ENCODE measurements around the gene EMCN. TPM values are rescaled to one million over a fixed set of nuclear protein-coding genes. Genes with fewer than 3 reads are reported as not detected.

EMCN gene
- total and polyA plus RNA-seq, 2 of the 8 experiments (the other 6 are each of a cell fraction or from before 2014, with no cell fraction given): not detected

- TF ChIP-seq CHD7 (IDR thresholded peaks at IDR 0.05; ENCODE audit: insufficient replicate concordance, low read length) (no peak), POLR2AphosphoS5 (IDR thresholded peaks at IDR 0.05; ENCODE audit: low read depth, low read length) (no peak), RXRA (IDR thresholded peaks at IDR 0.05; ENCODE audit: insufficient read depth, low read depth, low read length) (no peak), TAF1 (IDR thresholded peaks at IDR 0.05; ENCODE audit: low read depth, low read length) (no peak), HDAC2 (IDR thresholded peaks at IDR 0.05; ENCODE audit: borderline replicate concordance in 1 of 2, low read depth in 2 of 2, low read length in 2 of 2) (no peak), ATF3 (IDR thresholded peaks at IDR 0.05; ENCODE audit: insufficient read depth, low read depth, low read length) (no peak), MAFK (IDR thresholded peaks at IDR 0.05; ENCODE audit: low read depth, low read length) (no peak)
Measured at GRCh38 chr4:100359441-100359840, 158.4 kb downstream of the EMCN start (continued).
